ENCODE data around the gene FZR1.

GRCh38 chr19:3518255-3518654 lies 12.1 kb downstream of the FZR1 start:
- TF ChIP-seq CTCF (IDR thresholded peaks at IDR 0.05; ENCODE audit: borderline replicate concordance, extremely low read depth, low read length, poor library complexity, severe bottlenecking), result no peak
- TF ChIP-seq EZH2 (IDR thresholded peaks at IDR 0.05; ENCODE audit: borderline replicate concordance, low read depth, low read length, severe bottlenecking), result no peak

All from DND-41 (cell line).